HEK293 (cell line): ENCODE results near the gene LMNA.

Experiments used
- CTCF ChIA-PET: fragments of 350-600 bp; formaldehyde crosslinking; extraction: SDS; loops from one replicate; lab custom pipeline; 2021; ENCODE audit warnings: antibody characterized with exemption; lab: Yijun Ruan, JAX
- POLR2A ChIA-PET: fragments of 300-600 bp; formaldehyde crosslinking; extraction: SDS; loops from one replicate; lab custom pipeline; 2020; ENCODE audit warnings: antibody characterized with exemption, inconsistent platforms; lab: Yijun Ruan, JAX
- H3K27ac ChIP-seq: fragments of 200-500 bp; sonication (Bioruptor generic); 2 replicates; pipeline ENCODE4 v1.5.1; 2014; ENCODE audit warnings: low read depth, low read length, control low read depth, inconsistent platforms; ENCODE audit errors: extremely low read depth
- H3K36me3 ChIP-seq, 2 experiments: fragments of 200-500 bp in 1 of 2; sonication (Bioruptor generic) in 1 of 2; 1 replicate in 1 of 2; 2 replicates in 1 of 2; pipeline ENCODE4 v1.5.1; 2014 to 2017; ENCODE audit warnings: inconsistent platforms in 2 of 2, low read length in 2 of 2; ENCODE audit not compliant: control insufficient read depth in 2 of 2, insufficient read depth in 1 of 2
- H3K4me1 ChIP-seq: fragments of 200-500 bp; sonication (Bioruptor generic); 2 replicates; pipeline ENCODE4 v1.5.1; 2014; ENCODE audit warnings: mild to moderate bottlenecking, low read length, inconsistent platforms; ENCODE audit not compliant: control insufficient read depth, insufficient read depth
- H3K4me3 ChIP-seq: 2 replicates; pipeline ENCODE4 v1.5.1; 2011; ENCODE audit warnings: low read depth, mild to moderate bottlenecking, control low read depth, low read length, moderate library complexity
- H3K9me3 ChIP-seq: fragments of 200-500 bp; sonication (Bioruptor generic); 2 replicates; pipeline ENCODE4 v1.5.1; 2014; ENCODE audit warnings: low read depth, low read length, inconsistent platforms; ENCODE audit not compliant: control insufficient read depth, insufficient read depth
- EGR2 ChIP-seq: fragments of 450-650 bp; formaldehyde crosslinking; IDR thresholded peaks from 2 replicates; pipeline ENCODE4 v1.5.1; 2016; ENCODE audit warnings: low read depth, missing biosample characterization, missing genetic modification characterization
- GLIS2 ChIP-seq: fragments of 450-650 bp; formaldehyde crosslinking; IDR thresholded peaks from 2 replicates; pipeline ENCODE4 v1.5.1; 2016; ENCODE audit warnings: missing biosample characterization, missing genetic modification characterization
- HOXA7 ChIP-seq: sonication (generic); formaldehyde crosslinking; IDR thresholded peaks from 2 replicates; pipeline ENCODE4 v1.8.1; 2022; ENCODE audit warnings: missing genetic modification reagents, borderline replicate concordance
- OVOL3 ChIP-seq: fragments of 450-650 bp; formaldehyde crosslinking; IDR thresholded peaks from 2 replicates; pipeline ENCODE4 v1.5.1; 2016; ENCODE audit warnings: missing biosample characterization, missing genetic modification characterization
- PATZ1 ChIP-seq: fragments of 450-650 bp; formaldehyde crosslinking; IDR thresholded peaks from 2 replicates; pipeline ENCODE4 v1.5.1; 2016; ENCODE audit warnings: missing biosample characterization, missing genetic modification characterization
- PRDM4 ChIP-seq: fragments of 450-650 bp; formaldehyde crosslinking; IDR thresholded peaks from 2 replicates; pipeline ENCODE4 v1.5.1; 2017; ENCODE audit warnings: missing biosample characterization, missing genetic modification characterization
- WT1 ChIP-seq: fragments of 450-650 bp; formaldehyde crosslinking; IDR thresholded peaks from 2 replicates; pipeline ENCODE4 v1.5.1; 2016; ENCODE audit warnings: missing biosample characterization, missing genetic modification characterization
- YY2 ChIP-seq: fragments of 450-650 bp; formaldehyde crosslinking; IDR thresholded peaks from 2 replicates; pipeline ENCODE4 v1.5.1; 2016; ENCODE audit warnings: missing biosample characterization, missing genetic modification characterization
- ZBTB11 ChIP-seq: fragments of 450-650 bp; formaldehyde crosslinking; conservative IDR thresholded peaks from 2 replicates; pipeline ENCODE4 v1.5.1; 2016; ENCODE audit warnings: low read depth, missing biosample characterization, missing genetic modification characterization
- ZBTB20 ChIP-seq: fragments of 450-650 bp; formaldehyde crosslinking; IDR thresholded peaks from 2 replicates; pipeline ENCODE4 v1.5.1; 2016; ENCODE audit warnings: missing biosample characterization, missing genetic modification characterization
- ZNF18 ChIP-seq: fragments of 450-650 bp; formaldehyde crosslinking; IDR thresholded peaks from 2 replicates; pipeline ENCODE4 v1.5.1; 2016; ENCODE audit warnings: missing biosample characterization, missing genetic modification characterization
- ZNF391 ChIP-seq: fragments of 450-650 bp; formaldehyde crosslinking; IDR thresholded peaks from 2 replicates; pipeline ENCODE4 v1.5.1; 2016; ENCODE audit warnings: low read depth, missing biosample characterization, missing genetic modification characterization, borderline replicate concordance
- ZNF416 ChIP-seq: fragments of 450-650 bp; formaldehyde crosslinking; IDR thresholded peaks from 2 replicates; pipeline ENCODE4 v1.5.1; 2016; ENCODE audit warnings: missing biosample characterization, missing genetic modification characterization
- ZNF596 ChIP-seq: fragments of 450-650 bp; IDR thresholded peaks from 2 replicates; pipeline ENCODE4 v1.5.0; 2018; ENCODE audit warnings: missing biosample characterization, mild to moderate bottlenecking, missing genetic modification characterization, moderate library complexity
- ZNF658 ChIP-seq: fragments of 450-650 bp; formaldehyde crosslinking; IDR thresholded peaks from 2 replicates; pipeline ENCODE4; 2016; ENCODE audit warnings: missing biosample characterization, missing genetic modification characterization
- ZSCAN23 ChIP-seq: fragments of 450-650 bp; formaldehyde crosslinking; IDR thresholded peaks from 2 replicates; pipeline ENCODE4 v1.5.1; 2016; ENCODE audit warnings: missing biosample characterization, missing genetic modification characterization
- TF ChIP-seq, protein P1 (sequence below): fragments of 450-650 bp; formaldehyde crosslinking; IDR thresholded peaks from 2 replicates; pipeline ENCODE4 v1.5.1; 2016; ENCODE audit warnings: missing biosample characterization, missing genetic modification characterization, borderline replicate concordance
- TF ChIP-seq, protein P2 (sequence below): fragments of 450-650 bp; formaldehyde crosslinking; IDR thresholded peaks from 2 replicates; pipeline ENCODE4 v1.5.1; 2016; ENCODE audit warnings: missing biosample characterization, missing genetic modification characterization
- TF ChIP-seq, protein P3 (sequence below): fragments of 450-650 bp; formaldehyde crosslinking; IDR thresholded peaks from 2 replicates; pipeline ENCODE4 v1.5.1; 2016; ENCODE audit warnings: missing biosample characterization, missing genetic modification characterization

Gene LMNA

GRCh38 chr1:156124557-156125483 lies 10.3 kb downstream of the LMNA start:
- H3K9me3 ChIP-seq: no peaks in the 10 kb centered on the region
- H3K36me3 ChIP-seq: peaks cover 0 to 6% of the 10 kb centered on the region in 2 experiments; a peak in 1 of 3 replicates
- H3K4me3 ChIP-seq: no peak overlapping the region
- H3K4me1 ChIP-seq: peaks cover 28% of the 10 kb centered on the region
- ChIA-PET POLR2A (interaction anchor here (0.7 to 5.8 kb wide), 2 partner anchors 10 to 19 kb away, joined by 6 to 61 read pairs; partner anchors contain the start of gene LMNA), CTCF (interaction anchor here (0.6 to 25.6 kb wide), 6 partner anchors 9 to 100 kb away, joined by 3 to 1029 read pairs (median 6); partner anchors contain the start of gene LMNA)
- peak overlapping the region; percentile 40 for H3K27ac ChIP-seq
- TF ChIP-seq, protein P1, sequence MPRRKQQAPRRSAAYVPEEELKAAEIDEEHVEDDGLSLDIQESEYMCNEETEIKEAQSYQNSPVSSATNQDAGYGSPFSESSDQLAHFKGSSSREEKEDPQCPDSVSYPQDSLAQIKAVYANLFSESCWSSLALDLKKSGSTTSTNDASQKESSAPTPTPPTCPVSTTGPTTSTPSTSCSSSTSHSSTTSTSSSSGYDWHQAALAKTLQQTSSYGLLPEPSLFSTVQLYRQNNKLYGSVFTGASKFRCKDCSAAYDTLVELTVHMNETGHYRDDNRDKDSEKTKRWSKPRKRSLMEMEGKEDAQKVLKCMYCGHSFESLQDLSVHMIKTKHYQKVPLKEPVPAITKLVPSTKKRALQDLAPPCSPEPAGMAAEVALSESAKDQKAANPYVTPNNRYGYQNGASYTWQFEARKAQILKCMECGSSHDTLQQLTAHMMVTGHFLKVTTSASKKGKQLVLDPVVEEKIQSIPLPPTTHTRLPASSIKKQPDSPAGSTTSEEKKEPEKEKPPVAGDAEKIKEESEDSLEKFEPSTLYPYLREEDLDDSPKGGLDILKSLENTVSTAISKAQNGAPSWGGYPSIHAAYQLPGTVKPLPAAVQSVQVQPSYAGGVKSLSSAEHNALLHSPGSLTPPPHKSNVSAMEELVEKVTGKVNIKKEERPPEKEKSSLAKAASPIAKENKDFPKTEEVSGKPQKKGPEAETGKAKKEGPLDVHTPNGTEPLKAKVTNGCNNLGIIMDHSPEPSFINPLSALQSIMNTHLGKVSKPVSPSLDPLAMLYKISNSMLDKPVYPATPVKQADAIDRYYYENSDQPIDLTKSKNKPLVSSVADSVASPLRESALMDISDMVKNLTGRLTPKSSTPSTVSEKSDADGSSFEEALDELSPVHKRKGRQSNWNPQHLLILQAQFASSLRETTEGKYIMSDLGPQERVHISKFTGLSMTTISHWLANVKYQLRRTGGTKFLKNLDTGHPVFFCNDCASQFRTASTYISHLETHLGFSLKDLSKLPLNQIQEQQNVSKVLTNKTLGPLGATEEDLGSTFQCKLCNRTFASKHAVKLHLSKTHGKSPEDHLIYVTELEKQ (tag by site-specific recombination): no peak
- TF ChIP-seq ZNF658: no peak
- no peak for TF ChIP-seq ZBTB20
- TF ChIP-seq, protein P2, sequence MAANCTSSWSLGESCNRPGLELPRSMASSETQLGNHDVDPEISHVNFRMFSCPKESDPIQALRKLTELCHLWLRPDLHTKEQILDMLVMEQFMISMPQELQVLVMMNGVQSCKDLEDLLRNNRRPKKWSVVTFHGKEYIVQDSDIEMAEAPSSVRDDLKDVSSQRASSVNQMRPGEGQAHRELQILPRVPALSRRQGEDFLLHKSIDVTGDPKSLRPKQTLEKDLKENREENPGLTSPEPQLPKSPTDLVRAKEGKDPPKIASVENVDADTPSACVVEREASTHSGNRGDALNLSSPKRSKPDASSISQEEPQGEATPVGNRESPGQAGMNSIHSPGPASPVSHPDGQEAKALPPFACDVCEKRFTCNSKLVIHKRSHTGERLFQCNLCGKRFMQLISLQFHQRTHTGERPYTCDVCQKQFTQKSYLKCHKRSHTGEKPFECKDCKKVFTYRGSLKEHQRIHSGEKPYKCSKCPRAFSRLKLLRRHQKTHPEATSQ: no peak
- no peak for TF ChIP-seq ZNF391
- no peak for TF ChIP-seq ZNF416
- TF ChIP-seq PATZ1 (tag by site-specific recombination): peak; percentile 74
- no peak for TF ChIP-seq ZNF18 (tag by site-specific recombination)
- no peak for TF ChIP-seq HOXA7 (CRISPR knock-in tag)
- no peak for TF ChIP-seq PRDM4
- TF ChIP-seq GLIS2 (tag by site-specific recombination): no peak
- no peak for TF ChIP-seq ZSCAN23 (tag by site-specific recombination)
- TF ChIP-seq WT1 (tag by site-specific recombination): peak; percentile 91
- 0 out of 2 replicates have a peak, but pooled peaks have one; percentile 25 for TF ChIP-seq EGR2 (tag by site-specific recombination)
- TF ChIP-seq YY2: no peak
- TF ChIP-seq, protein P3, sequence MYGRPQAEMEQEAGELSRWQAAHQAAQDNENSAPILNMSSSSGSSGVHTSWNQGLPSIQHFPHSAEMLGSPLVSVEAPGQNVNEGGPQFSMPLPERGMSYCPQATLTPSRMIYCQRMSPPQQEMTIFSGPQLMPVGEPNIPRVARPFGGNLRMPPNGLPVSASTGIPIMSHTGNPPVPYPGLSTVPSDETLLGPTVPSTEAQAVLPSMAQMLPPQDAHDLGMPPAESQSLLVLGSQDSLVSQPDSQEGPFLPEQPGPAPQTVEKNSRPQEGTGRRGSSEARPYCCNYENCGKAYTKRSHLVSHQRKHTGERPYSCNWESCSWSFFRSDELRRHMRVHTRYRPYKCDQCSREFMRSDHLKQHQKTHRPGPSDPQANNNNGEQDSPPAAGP (tag by site-specific recombination): peak; percentile 95
- TF ChIP-seq ZNF596: no peak
- TF ChIP-seq ZBTB11: no peak
- no peak for TF ChIP-seq OVOL3 (tag by site-specific recombination)
